ENCODE measurements around the gene MYO5C.

The MYO5C gene

DNA sequence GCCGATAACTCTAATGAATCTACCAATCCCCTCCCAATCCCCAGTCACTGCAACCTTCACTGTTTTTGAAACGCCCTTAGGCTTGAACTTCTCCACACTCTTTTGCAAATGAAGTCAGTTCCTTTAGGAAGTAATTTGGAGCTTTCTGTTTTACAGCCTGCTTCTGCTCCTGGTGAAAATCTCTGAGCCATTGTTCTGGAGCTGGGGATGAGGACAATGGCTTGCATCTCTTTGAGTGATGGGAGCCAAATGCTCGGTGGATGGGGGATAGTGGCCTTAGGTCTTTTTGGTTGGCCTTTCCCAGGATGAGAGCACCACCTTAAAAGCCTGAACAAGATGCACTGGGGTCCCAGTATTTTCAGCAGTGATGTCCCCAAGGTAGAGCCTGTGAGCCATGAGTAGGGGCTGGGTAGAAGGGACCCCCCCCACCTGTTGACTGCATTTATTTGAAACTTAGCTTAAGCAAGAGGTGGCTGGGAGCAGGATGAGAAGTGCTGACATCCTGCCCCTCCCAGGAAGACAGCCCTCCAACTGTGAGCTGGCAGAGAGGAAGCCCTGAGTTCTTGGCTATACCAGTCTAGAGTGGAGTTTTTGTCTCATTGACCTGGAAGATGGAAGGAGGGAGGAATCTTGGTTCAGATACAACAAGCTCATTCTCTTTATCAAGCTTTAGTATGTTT, 7.6 kb upstream of the MYO5C start:
- Histone ChIP-seq H3K4me3 (ENCODE audit: low read length) (no peak overlapping the region), H3K36me3 (ENCODE audit: control insufficient read depth, insufficient read depth, low read length, severe bottlenecking) (no peaks in the 10 kb centered on the region), H3K27me3 (replicated peaks; ENCODE audit: control insufficient read depth, insufficient read depth, low read length) (no peaks in the 10 kb centered on the region), H3K9me3 (ENCODE audit: control insufficient read depth, low read length) (no peaks in the 10 kb centered on the region), H3K4me1 (ENCODE audit: control insufficient read depth, insufficient read depth, low read length) (no peaks in the 10 kb centered on the region), H3K9ac (ENCODE audit: low read length) (no peak overlapping the region)
- DNase-seq (ENCODE audit: low read depth): no peak

DNA sequence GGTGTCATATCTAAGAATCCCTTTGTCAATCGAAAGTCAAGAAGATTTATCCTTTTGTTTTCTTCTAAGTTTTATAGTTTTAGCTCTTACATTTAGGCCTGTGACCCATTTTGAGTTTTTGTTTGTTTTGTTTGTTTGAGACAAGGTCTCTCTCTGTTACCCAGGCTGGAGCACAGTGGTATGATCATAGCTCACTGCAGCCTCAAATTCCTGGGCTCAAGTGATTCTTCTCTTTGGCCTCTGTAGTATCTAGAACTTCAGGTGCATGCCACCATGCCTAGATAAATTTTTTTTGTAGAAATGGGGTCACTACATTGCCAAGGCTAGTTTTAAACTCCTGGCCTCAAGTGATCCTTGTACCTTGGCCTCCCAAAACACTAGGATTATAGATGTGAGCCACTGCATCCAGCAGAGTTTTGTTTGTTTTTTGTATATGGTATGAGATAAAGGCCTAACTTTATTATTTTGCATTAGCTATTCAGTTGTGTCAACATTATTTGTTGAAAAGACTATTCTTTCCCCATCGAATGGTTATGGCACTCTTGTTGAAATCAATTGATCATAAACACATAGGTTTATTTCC, 5.8 kb upstream of the MYO5C start:
- no peaks in the 10 kb centered on the region for H3K27me3 ChIP-seq (replicated peaks; ENCODE audit: control insufficient read depth, insufficient read depth, low read length)
- H3K4me1 ChIP-seq (ENCODE audit: control insufficient read depth, insufficient read depth, low read length): no peaks in the 10 kb centered on the region
- DNase-seq (ENCODE audit: low read depth): no peak
- no peak overlapping the region for H3K9ac ChIP-seq (ENCODE audit: low read length)
- no peaks in the 10 kb centered on the region for H3K9me3 ChIP-seq (ENCODE audit: control insufficient read depth, low read length)
- no peak overlapping the region for H3K4me3 ChIP-seq (ENCODE audit: low read length)
- no peaks in the 10 kb centered on the region for H3K36me3 ChIP-seq (ENCODE audit: control insufficient read depth, insufficient read depth, low read length, severe bottlenecking)

- peak overlapping the region; percentile 69 for H3K4me3 ChIP-seq (ENCODE audit: low read length)
- peaks cover 8% of the 10 kb centered on the region for H3K27me3 ChIP-seq (replicated peaks; ENCODE audit: control insufficient read depth, insufficient read depth, low read length)
- H3K36me3 ChIP-seq (ENCODE audit: control insufficient read depth, insufficient read depth, low read length, severe bottlenecking): no peaks in the 10 kb centered on the region
- peaks cover 4% of the 10 kb centered on the region for H3K4me1 ChIP-seq (ENCODE audit: control insufficient read depth, insufficient read depth, low read length)
- no peaks in the 10 kb centered on the region for H3K9me3 ChIP-seq (ENCODE audit: control insufficient read depth, low read length)
- DNase-seq (ENCODE audit: low read depth): no peak
- no peak overlapping the region for H3K9ac ChIP-seq (ENCODE audit: low read length)
These were observed 653 bp downstream of the MYO5C start for GRCh38 chr15:52294881-52295420.

DNA sequence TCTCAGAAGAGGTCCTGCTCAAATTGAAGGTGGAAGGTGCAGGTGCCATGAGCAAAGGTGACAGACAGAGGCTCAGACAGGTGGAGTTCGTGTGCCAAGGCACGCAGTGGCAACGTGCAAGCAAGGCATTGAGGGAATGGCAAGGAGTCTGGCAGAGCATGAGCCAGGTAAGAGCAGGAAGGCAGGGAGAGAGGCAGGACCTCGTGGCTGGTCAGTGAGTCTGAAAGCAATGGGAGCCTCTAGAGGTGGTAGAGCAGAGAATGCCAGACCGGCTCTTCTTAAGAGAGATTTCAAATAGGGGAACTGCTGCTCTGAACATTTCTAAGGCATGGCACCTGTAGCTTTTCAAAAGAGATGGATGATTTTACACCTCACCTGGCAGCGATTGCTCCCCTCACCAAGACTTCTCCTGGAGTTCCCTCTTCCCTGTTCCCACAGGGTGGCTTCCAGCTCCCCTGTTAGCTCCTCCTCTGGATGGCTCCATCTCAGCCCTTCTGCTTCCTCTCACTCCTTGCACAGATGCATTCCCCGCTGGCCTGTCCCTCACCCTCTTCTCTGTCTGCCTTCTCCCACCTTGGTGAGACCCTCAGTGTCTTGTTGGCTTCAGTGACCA, 2.7 kb downstream of the MYO5C start:
- Histone ChIP-seq H3K9ac (ENCODE audit: low read length) (no peak overlapping the region), H3K27me3 (replicated peaks; ENCODE audit: control insufficient read depth, insufficient read depth, low read length) (peaks cover 8% of the 10 kb centered on the region), H3K36me3 (ENCODE audit: control insufficient read depth, insufficient read depth, low read length, severe bottlenecking) (no peaks in the 10 kb centered on the region), H3K9me3 (ENCODE audit: control insufficient read depth, low read length) (no peaks in the 10 kb centered on the region), H3K4me3 (ENCODE audit: low read length) (no peak overlapping the region), H3K4me1 (ENCODE audit: control insufficient read depth, insufficient read depth, low read length) (peaks cover 4% of the 10 kb centered on the region)
- DNase-seq (ENCODE audit: low read depth): no peak

- Histone ChIP-seq H3K9ac (ENCODE audit: low read length) (no peak overlapping the region), H3K27me3 (replicated peaks; ENCODE audit: control insufficient read depth, insufficient read depth, low read length) (peaks cover 8% of the 10 kb centered on the region), H3K4me3 (ENCODE audit: low read length) (no peak overlapping the region), H3K4me1 (ENCODE audit: control insufficient read depth, insufficient read depth, low read length) (peaks cover 4% of the 10 kb centered on the region), H3K9me3 (ENCODE audit: control insufficient read depth, low read length) (no peaks in the 10 kb centered on the region), H3K36me3 (ENCODE audit: control insufficient read depth, insufficient read depth, low read length, severe bottlenecking) (no peaks in the 10 kb centered on the region)
- no peak for DNase-seq (ENCODE audit: low read depth)
These were observed 4.4 kb downstream of the MYO5C start for GRCh38 chr15:52291204-52291603.

DNA sequence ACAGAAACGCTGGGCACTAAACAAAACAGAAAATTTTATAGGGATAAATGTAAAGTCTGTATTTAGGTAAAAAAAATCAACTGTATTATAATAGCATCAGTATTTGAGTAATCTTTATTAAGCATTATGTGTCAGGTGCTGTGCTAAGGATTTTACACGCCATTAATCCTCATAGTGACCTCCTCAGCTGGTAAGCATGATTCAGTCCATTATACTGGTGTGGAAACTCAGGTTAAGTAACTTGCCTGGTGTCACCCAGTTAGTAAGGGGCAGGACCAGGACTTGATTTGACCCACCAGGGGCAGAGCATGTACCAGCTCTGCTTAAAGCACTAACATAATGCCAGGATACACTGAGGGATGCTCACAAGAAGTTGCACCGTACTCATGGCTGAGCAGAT, 4.8 kb downstream of the MYO5C start:
- Histone ChIP-seq H3K9ac (ENCODE audit: low read length) (no peak overlapping the region), H3K27me3 (replicated peaks; ENCODE audit: control insufficient read depth, insufficient read depth, low read length) (peaks cover 8% of the 10 kb centered on the region), H3K4me3 (ENCODE audit: low read length) (no peak overlapping the region), H3K36me3 (ENCODE audit: control insufficient read depth, insufficient read depth, low read length, severe bottlenecking) (no peaks in the 10 kb centered on the region), H3K4me1 (ENCODE audit: control insufficient read depth, insufficient read depth, low read length) (peaks cover 4% of the 10 kb centered on the region), H3K9me3 (ENCODE audit: control insufficient read depth, low read length) (no peaks in the 10 kb centered on the region)
- DNase-seq (ENCODE audit: low read depth): no peak

DNA sequence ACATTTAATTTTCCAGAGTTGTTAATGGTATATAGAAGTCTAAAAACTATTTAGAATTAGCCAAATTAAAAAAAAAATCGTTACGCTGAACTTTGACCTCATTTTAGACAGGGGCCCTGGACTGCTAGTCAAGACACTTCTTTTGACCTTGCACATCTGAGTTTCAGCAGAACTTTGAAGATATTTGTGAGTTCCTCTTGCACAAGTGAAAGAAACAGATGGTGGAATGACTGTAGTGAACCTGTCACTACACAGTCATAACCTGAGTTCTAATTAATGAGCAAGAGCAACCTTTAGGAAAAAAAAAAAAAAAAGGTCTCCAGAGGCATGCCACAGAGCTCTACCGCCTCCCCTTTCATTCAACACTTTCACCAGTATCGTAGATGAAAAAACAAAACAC, 5.3 kb downstream of the MYO5C start:
- Histone ChIP-seq H3K9ac (ENCODE audit: low read length) (no peak overlapping the region), H3K4me3 (ENCODE audit: low read length) (no peak overlapping the region), H3K36me3 (ENCODE audit: control insufficient read depth, insufficient read depth, low read length, severe bottlenecking) (no peaks in the 10 kb centered on the region), H3K27me3 (replicated peaks; ENCODE audit: control insufficient read depth, insufficient read depth, low read length) (peaks cover 8% of the 10 kb centered on the region), H3K9me3 (ENCODE audit: control insufficient read depth, low read length) (no peaks in the 10 kb centered on the region), H3K4me1 (ENCODE audit: control insufficient read depth, insufficient read depth, low read length) (peaks cover 4% of the 10 kb centered on the region)
- no peak for DNase-seq (ENCODE audit: low read depth)

- Histone ChIP-seq H3K9ac (ENCODE audit: low read length) (no peak overlapping the region), H3K4me1 (ENCODE audit: control insufficient read depth, insufficient read depth, low read length) (peaks cover 1% of the 10 kb centered on the region), H3K4me3 (ENCODE audit: low read length) (no peak overlapping the region), H3K36me3 (ENCODE audit: control insufficient read depth, insufficient read depth, low read length, severe bottlenecking) (no peaks in the 10 kb centered on the region), H3K27me3 (replicated peaks; ENCODE audit: control insufficient read depth, insufficient read depth, low read length) (peaks cover 3% of the 10 kb centered on the region), H3K9me3 (ENCODE audit: control insufficient read depth, low read length) (no peaks in the 10 kb centered on the region)
- DNase-seq (ENCODE audit: low read depth): no peak
These were observed 5.9 kb downstream of the MYO5C start for GRCh38 chr15:52289629-52290081.

- DNase-seq (ENCODE audit: low read depth): no peak
- no peak overlapping the region for H3K4me3 ChIP-seq (ENCODE audit: low read length)
- no peaks in the 10 kb centered on the region for H3K27me3 ChIP-seq (replicated peaks; ENCODE audit: control insufficient read depth, insufficient read depth, low read length)
- no peaks in the 10 kb centered on the region for H3K4me1 ChIP-seq (ENCODE audit: control insufficient read depth, insufficient read depth, low read length)
- no peak overlapping the region for H3K9ac ChIP-seq (ENCODE audit: low read length)
- H3K36me3 ChIP-seq (ENCODE audit: control insufficient read depth, insufficient read depth, low read length, severe bottlenecking): no peaks in the 10 kb centered on the region
- H3K9me3 ChIP-seq (ENCODE audit: control insufficient read depth, low read length): no peaks in the 10 kb centered on the region
These were observed 6.6 kb downstream of the MYO5C start for GRCh38 chr15:52288986-52289385.

- H3K4me1 ChIP-seq (ENCODE audit: control insufficient read depth, insufficient read depth, low read length): no peaks in the 10 kb centered on the region
- H3K4me3 ChIP-seq (ENCODE audit: low read length): no peak overlapping the region
- peaks cover under 1% of the 10 kb centered on the region for H3K27me3 ChIP-seq (replicated peaks; ENCODE audit: control insufficient read depth, insufficient read depth, low read length)
- H3K36me3 ChIP-seq (ENCODE audit: control insufficient read depth, insufficient read depth, low read length, severe bottlenecking): no peaks in the 10 kb centered on the region
- no peak for DNase-seq (ENCODE audit: low read depth)
- H3K9ac ChIP-seq (ENCODE audit: low read length): no peak overlapping the region
- H3K9me3 ChIP-seq (ENCODE audit: control insufficient read depth, low read length): no peaks in the 10 kb centered on the region
These were observed 7.3 kb downstream of the MYO5C start for GRCh38 chr15:52288051-52288942.

DNA sequence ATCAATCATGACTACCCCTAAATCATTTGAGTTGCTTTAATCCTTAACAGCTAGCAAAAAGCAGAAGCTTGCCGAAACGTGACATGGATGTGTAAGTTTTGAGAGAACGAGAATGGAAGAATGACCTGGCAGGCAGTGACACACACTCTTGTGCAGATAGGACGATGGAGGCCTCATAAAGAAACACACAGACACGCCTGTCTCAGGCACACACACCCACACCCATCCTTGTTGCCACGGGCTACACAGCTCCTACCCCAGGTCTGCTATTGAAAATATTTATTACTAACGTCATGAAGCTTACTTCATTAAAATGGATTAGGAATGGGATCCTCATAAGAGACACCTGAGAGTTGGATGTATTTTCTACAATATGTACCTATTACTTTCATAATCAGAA, 8.5 kb downstream of the MYO5C start:
- Histone ChIP-seq H3K4me1 (ENCODE audit: control insufficient read depth, insufficient read depth, low read length) (no peaks in the 10 kb centered on the region), H3K4me3 (ENCODE audit: low read length) (no peak overlapping the region), H3K9me3 (ENCODE audit: control insufficient read depth, low read length) (no peaks in the 10 kb centered on the region), H3K9ac (ENCODE audit: low read length) (no peak overlapping the region), H3K36me3 (ENCODE audit: control insufficient read depth, insufficient read depth, low read length, severe bottlenecking) (no peaks in the 10 kb centered on the region), H3K27me3 (replicated peaks; ENCODE audit: control insufficient read depth, insufficient read depth, low read length) (peaks cover 13% of the 10 kb centered on the region)
- DNase-seq (ENCODE audit: low read depth): no peak

Data from adipocyte (in vitro differentiated cells).